A549 (cell line): Measurements from ENCODE around the gene CUX1.

Experiments
- KDM5A ChIP-seq: fragments of 200-600 bp; sonication (generic); IDR thresholded peaks from 2 replicates; pipeline ENCODE4 v1.6.1; 2016; ENCODE audit warnings: antibody characterized with exemption, mild to moderate bottlenecking
- POLR2AphosphoS2 ChIP-seq: conservative IDR thresholded peaks from 2 replicates; pipeline ENCODE4 v1.6.1; 2012; ENCODE audit warnings: low read length, improper control_type of control experiment, inconsistent platforms
- RFX5 ChIP-seq: fragments of 450-650 bp; IDR thresholded peaks from 2 replicates; pipeline ENCODE4 v1.7.1; 2014; ENCODE audit warnings: antibody characterized with exemption, mild to moderate bottlenecking, moderate library complexity
- ZSCAN20 ChIP-seq: fragments of 250-450 bp; sonication (Bioruptor Pico); IDR thresholded peaks from 2 replicates; pipeline ENCODE4 v1.8.0; 2022; ENCODE audit warnings: mild to moderate bottlenecking, moderate library complexity
- TF ChIP-seq, protein P1 (sequence below): fragments of >200 bp; sonication (Bioruptor Twin); formaldehyde crosslinking; IDR thresholded peaks from 3 replicates; pipeline ENCODE4 v1.5.1; 2016

DNA sequence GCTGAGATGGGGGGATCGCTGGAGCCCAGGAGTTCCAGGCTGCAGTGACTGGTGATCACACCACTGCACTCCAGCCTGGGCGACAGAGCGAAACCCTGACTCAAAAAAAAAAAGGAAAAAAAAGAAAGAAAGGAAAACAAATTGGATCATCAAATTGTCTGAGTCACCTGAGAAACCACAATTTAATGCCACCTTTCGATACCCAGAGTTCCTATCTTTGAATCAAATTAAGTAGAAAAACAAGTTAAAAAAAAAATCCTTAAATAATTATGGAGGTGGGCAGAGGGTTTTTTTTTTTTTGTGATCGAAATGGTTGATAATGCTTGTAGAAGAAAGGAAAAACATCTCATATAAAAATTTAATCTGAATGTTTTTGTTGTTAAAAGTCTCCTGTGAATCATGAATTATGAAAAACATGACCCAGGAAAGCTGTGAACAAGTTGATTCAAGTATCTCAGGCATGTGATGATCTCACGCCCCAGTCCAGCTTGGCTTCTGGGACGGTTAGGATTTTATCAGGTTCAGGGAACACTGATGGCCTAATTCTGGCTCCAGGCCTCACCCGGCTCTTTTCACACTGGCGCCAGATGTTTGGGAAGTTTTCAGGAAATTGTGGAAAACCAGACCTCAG is 25.3 kb upstream of the CUX1 start:
- TF ChIP-seq, protein P1, sequence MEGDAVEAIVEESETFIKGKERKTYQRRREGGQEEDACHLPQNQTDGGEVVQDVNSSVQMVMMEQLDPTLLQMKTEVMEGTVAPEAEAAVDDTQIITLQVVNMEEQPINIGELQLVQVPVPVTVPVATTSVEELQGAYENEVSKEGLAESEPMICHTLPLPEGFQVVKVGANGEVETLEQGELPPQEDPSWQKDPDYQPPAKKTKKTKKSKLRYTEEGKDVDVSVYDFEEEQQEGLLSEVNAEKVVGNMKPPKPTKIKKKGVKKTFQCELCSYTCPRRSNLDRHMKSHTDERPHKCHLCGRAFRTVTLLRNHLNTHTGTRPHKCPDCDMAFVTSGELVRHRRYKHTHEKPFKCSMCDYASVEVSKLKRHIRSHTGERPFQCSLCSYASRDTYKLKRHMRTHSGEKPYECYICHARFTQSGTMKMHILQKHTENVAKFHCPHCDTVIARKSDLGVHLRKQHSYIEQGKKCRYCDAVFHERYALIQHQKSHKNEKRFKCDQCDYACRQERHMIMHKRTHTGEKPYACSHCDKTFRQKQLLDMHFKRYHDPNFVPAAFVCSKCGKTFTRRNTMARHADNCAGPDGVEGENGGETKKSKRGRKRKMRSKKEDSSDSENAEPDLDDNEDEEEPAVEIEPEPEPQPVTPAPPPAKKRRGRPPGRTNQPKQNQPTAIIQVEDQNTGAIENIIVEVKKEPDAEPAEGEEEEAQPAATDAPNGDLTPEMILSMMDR = no peak
- TF ChIP-seq RFX5 (no peak), POLR2AphosphoS2 (no peak), KDM5A (no peak), ZSCAN20 (CRISPR knock-in tag) (no peak)
